GM19238 (cell line): ENCODE results near the gene P3R3URF.
A peak's percentile ranks its signal among the peaks of the same experiment; 100 is the strongest.

ENCODE experiments used
- DNase-seq: peaks from one replicate; pipeline ENCODE4 v3.0.0; 2011; ENCODE audit warnings: low spot score; ENCODE audit not compliant: insufficient read length

P3R3URF gene

DNA sequence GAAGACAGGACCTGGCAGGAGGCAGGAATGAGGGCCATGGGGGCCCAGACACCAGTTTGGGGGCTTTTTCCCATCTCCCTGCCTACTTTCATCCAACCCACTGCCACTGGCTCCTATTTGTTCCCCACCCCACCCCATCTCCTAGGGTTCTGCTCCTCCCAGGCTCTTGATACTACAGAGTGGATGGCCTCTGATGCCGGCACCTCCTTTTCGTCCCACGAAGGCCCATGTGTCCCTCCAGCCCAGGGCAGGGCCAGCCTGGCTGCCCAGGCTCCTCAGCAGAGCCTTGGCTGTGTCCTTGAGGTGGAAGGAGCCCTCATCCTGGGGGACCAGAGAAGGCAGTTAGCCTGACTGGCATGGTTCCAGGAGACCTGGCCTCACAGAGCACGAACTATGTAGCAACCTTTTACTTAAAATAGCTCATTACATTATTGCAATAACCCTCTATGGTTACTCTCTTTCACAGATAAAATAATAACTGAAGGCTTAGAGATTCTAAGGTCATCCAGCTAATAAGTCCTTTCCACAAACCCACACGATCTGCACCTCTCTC lies 18.4 kb upstream of the P3R3URF start:
- DNase-seq = no peak

DNA sequence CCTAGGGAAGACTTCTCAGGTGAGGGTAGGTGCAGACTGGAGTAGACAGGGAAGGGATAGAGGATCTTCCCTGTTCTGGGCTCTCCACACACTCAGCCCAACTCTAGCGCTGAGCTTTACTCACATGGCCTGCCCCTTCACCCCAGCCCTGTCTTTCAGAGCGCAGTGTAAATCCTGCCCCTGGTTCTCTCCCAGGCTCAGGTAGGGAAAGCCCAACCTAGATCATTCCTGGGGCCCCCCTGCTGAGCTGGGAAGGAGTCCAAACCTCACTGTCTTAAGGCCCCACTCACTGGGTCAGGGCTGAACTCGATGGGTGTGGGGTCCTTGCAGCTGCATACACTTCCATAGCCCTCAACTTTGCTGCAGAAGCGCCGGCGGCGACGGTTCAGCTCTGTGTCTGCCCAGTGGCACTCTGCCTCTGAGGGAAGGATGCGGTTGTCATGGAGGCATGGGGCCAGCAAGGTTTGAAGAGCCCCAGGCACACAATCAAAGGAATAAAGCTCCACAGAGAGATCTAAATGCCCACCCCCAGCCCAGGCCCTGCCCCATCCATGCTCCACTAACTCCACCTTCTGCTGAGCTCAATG lies 17.8 kb upstream of the P3R3URF start:
- DNase-seq = no peak

DNA sequence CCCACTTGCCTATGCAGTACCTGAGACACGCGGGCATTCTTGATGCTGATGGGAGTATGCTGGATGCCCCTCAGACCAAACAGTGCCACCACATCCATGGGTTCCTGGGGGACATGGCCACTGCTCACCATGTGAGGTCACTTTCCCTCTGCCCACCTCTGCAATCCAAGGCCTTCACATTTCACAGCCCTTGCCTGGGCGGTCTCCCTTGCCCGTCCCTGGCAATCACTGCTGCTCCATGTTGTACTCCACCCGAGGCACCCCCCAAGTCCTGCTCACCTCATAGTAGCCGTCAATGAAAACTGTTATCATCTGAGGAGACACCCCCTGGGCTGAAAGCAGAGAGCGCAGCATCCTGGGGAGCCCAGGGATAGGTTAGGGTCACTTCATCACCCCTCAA lies 17.0 kb upstream of the P3R3URF start:
- no peak for DNase-seq

DNA sequence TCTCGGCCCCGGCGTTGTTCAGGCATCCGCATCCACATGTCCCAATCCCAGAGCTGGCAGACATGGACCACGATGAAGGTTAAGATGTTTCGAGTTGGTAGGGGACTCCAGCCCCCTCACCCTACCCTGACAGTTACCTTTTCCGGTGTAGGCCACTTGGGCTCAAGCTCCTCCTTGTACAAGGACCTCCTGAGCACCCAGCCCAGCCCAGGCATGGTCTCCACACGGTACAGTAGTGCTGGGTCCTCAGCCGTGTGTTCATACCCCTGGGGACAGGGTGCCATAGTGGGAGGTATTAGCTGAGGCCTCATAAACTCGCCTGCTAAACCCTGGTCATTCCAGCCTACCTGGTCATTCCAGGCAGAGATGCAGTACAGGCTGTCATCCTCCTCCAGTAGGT lies 15.9 kb upstream of the P3R3URF start:
- no peak for DNase-seq

DNA sequence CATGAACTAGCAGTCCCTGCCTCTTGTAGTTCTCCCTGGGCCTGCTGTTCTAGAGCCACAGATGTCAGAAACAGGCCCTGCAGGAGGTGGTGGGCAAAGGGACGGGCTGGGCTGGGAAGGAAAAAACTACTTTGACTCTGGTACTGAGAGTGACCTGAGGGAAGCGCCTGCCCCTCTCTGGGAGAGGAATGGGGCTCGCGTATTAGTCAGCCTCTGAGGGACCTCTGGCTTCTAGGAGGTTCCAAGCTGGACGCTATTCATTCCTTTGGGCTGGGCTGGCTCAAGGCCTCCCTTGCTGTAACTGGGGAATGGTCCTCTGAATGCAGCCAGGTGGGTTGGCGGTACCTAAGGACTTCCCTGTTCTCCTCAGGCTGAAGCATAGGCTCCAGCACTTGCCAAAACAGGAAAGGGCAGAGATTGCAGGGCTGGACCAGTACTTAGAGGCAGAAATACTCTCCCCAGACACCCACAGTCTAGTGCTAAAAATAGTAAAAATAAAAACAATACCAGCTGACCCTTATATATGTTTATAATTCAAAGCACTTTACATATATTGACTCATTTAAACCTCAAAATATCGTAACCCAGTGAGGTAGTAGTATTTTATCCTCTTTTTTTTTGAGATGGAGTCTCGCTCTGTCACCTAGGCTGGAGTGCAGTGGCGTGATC lies 14.9 kb upstream of the P3R3URF start:
- DNase-seq = no peak

DNA sequence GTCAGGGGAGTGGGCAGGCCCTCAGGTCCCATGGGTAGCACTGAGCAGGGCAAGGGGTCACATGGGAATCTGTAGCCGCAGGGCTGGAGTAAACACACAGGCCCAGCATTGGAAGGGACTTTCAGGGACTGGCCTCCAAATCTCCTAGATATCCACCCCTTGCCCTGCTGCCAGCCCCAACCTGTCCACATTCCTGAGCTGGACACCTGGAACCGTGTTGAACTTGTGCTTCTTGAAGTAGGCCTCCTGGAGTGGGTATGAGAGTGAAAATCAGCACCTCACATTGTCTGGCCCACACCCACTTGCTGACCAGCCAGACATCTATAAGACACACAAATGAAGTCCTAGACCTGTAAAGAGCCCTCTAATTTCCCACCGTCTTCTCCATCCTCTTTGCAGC lies 14.3 kb upstream of the P3R3URF start:
- DNase-seq = no peak

DNA sequence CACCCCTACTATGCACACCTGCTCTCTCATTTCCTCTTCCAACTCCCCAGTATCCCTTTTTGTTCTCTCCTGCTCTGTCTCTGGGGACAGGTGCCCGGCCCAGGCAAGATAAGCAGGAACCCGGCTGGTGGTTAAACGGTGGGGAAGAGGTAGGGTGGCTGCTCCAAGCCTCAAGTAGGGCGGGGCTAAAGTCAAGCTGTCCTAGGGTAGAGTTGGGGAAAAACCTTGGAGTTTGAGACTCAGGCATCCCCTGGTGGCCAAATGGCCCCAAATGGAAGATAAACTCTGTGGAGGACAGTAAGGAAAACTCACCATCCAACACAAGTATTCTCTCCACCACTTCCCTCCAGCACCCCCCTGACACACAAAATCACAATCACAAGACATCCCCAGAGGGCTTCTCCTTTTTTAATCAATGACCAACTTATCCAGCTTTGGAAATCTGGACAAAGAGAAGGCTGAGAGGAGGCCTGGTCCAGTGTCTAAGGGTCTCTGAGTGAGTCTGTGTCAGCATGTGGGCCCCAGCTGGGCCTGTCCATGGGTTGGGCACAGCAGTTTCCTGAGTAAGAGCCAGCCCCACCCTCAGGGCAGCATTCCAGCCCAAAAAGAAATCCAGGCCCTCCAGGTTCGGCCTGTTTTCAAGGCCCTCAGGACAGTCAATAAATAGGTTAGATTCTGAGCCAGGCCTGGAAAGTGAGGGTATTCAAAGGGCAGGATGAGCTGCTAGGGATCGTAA lies 12.2 kb upstream of the P3R3URF start:
- no peak for DNase-seq

DNA sequence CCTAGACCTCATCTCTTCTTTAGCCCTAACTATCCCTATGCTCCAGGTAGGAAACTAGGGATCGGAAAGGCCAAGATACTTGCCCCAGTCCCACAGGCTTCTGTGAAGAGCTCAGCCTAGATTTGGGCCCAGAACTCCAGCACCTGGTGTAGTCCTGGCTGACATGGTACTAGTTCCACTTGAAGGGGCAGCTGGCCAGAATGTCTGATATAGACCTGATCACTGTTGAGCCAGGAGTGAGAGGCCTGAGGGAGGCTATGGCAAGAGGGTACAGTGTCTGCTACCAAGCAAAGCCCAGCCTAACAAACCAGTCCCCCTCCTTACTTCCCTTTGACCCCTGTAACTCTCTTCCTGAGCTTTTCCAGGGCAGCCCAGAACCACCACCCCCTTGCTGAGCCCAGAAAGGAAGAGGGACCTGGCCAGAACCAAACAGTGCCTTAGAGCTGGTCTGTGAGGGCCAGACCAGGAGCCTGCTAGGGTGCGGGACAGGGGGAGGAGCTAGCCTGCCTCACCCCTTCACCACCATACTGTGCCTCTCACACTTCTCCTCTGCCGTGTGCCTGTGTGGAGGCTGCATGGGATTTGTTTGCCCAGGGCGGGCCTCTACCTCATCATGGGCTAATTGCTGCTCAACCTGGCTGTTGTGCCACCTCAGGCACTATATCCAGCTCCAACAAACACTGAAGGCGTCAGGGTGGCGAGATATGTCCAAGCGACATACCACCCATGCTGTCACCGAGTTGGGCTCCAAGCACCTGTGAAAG lies 11.0 kb upstream of the P3R3URF start:
- no peak for DNase-seq

DNA sequence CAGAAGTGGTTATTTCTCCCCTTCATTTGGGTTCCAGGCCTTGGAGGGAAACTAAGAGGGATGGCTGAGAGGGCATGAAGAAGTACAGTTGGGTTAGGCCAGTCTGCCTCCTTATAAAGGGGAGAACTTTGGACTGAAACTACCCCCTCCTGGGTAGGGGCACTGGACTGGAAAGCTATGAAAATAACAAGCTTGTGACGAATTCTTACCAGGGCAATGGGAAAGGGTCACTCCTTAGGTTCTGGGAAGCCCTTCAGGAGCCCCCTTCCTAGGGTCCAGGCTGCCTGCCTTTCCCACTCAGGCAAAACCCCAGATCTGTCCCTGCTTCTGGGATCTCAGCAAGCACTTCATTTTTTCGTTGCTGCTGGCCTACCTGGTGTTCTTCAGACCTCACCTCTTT lies 9.8 kb upstream of the P3R3URF start:
- DNase-seq = no peak

DNA sequence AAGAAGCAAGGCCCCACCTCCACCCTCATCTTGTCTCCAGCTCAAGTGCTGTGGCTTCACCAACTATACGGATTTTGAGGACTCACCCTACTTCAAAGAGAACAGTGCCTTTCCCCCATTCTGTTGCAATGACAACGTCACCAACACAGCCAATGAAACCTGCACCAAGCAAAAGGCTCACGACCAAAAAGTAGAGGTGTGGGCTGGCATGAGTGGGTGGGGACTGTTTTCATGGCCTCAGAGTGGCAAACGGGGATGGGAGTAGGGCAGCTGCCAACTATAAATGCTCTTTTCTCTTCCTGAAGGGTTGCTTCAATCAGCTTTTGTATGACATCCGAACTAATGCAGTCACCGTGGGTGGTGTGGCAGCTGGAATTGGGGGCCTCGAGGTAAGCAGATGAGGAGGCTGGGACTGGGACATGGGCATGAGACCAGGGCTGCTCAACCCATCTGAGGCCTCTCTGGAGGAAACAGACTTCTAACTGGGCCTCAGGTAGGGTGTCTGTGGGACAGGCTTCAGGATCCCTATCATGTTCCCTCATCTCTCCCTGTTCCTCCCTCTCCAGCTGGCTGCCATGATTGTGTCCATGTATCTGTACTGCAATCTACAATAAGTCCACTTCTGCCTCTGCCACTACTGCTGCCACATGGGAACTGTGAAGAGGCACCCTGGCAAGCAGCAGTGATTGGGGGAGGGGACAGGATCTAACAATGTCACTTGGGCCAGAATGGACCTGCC lies 8.8 kb upstream of the P3R3URF start:
- DNase-seq = no peak

DNA sequence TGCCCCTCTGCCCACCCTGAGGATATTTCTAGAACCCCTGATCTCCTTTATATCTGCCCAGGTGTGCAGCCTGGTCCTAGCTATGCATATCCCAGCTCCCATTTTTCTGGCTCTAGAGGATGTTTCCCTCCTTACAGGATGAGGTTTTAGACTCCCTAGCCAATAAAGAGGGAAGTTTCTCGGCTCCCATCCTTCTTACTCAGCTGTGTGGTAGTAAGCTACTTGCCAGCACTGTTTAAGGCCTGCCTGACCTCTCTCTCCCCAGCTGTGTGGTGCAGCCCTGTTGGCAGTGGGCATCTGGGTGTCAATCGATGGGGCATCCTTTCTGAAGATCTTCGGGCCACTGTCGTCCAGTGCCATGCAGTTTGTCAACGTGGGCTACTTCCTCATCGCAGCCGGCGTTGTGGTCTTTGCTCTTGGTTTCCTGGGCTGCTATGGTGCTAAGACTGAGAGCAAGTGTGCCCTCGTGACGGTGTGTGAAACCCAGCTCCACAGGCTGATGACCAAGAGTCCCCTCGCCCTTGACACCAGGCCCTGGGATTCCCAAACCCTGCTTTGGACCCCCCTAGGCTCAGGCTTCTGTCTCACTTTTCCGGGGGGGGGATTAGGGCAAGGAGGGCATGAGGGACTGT lies 7.8 kb upstream of the P3R3URF start:
- DNase-seq = no peak

DNA sequence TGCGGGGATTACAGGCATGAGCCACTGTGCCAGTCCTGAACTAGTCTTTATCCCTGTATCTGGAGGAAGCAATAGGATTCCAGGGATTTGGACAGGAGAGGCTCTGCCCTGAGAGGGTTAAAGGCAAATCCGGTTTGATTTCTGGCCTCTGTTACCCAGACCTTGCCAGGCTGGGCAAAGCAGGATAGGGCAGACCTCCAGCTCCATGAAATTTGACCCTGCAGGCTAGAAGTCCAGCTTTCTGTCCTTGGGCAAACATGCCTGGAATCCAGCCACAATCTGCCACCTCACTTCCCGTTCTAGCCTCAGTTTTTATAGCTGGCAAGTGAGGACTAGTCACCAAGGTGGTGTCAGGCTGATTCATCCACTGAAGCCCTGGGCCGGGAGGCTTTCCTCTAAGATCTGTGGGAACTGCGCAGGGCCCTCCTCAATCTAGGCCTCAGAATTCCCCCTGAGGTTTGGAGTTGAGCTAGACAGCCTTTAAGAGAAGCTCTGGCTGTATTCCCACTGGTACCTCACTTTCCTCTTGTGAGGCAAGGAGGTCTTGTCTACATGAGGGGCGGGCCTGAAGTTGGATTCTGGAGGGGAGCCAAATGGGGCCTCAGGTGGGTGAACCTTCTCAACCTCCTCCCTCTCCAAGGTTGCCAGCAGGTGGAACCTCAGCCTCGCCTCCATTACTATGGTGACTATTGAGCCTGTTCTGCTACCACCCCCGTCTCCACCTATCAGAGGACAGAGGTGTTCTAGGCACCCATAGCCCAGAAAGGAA lies 7.0 kb upstream of the P3R3URF start:
- no peak for DNase-seq

DNA sequence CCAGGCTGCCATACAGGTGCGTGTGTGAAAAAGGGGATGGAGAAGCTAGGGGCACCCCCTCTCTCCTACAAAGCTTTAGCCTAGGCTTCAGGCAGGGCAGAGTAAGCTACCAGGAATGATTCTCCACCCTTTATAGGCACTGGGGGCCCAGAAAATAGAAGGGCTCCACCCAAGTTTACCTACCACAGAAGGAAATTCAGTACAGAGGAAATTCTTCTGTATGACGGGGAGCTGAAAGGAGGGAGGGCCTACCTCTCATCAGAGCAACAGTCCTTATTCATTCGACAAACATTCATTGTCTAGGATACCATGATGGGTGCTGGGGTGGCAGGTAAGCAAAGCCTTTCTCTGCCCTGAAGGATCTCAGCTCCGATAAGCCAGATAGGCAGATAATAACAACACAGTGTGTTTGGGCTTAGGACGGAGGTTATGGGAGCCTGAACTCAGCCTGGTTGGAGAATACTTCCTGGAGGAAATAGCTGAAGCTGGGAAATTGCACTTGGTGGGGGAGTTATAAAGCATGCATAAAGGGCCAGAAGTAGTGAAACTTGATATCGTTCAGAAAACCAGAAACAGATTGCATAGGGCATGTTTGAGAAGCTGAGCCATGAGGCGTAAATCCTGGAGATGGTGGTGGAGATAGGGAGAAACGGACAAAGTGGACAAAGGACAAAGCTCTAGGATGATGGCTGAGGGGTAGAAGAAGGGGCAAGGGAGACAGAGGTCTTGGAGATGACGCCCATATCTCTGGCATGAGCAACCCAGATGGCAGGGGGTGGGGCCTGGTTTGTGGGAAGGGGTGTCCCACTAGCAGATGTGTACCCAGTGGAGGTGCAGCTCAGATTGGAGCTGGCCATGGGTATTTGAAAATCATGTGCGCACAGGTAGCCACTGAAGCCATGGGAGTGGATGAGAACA lies 5.3 kb upstream of the P3R3URF start:
- no peak for DNase-seq

DNA sequence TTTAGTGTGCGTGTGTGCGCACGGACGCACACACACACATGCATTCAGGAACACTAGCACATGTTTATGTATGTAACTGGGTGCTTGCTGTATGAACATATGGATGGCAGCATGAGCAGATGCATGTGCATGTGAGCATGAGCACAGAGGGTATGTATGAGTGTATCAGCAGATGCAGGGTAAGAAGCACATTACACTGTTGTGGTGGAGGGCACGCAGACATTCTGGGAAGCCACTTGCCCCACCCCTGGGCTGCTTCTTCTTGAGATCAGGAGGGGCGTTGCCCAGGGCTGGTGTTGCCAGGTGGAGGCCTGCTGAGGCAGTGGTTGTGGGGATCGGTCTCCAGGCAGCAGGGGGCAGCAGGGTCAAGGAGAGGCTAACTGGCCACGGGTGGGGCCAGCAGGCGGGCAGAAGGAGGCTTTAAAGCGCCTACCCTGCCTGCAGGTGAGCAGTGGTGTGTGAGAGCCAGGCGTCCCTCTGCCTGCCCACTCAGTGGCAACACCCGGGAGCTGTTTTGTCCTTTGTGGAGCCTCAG lies 3.9 kb upstream of the P3R3URF start:
- DNase-seq = no peak

DNA sequence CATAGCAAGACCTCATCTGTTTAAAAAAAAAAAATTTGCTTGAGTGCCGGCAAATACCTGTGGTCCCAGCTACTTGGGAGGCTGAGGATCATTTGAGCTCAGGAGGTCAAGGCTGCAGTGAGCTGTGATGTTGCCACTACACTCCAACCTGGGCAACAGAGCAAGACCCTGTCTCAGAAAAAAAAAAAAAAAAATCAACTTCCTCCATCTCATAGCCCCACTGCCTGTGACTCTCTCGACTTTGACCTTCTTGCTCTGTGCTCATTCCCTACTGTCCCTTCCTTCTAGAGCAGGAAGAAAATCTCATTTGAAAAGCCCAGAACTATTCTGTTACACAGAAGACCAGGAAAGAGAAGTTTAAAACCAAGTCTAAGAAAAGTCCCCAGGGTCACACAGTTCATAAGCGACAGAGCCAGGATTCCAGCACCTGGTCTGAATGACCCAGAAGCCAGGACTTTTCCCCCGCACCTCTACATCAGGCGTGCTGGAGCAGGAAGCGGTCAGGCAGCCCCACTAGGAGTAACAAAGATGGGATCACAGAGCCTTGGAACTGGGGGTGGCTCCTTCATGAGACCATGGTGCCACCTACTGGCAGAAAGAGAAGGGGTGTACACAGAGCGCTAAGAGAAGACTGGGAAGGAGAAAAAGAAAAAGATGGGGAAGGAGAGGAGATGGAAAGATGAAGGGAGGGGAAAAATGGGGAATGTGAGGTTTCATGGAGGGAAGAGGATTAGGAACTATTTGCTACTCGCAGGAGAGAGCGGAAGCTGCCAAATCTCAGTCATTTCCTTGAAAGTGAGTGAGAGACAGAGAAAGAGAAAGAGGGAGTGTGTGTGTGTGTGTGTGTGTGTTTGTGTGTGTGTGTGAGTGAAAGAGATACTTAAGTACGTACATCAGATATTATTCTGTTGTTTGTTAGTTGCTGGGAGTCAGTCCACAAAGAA lies 3.1 kb upstream of the P3R3URF start:
- DNase-seq = peak; percentile 70

DNA sequence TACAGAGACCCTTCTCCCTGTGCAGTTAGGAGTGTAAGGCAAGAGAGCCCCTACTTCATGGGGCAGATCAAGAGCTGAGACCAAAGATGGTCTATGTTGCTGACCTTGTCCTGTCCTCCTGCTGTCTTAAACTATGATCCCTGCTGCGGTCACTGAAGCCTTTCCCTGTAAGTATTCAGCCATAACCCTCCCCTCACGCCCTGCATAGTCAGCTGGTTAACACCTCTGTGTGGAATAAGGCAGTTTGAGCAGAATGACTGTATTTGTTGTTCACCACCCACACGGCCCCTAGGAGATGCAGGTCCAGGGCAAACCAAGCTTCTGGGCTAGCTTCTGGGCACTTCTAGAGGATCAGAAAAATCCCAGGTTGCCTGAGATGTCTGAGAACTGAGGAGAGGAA lies 1.0 kb downstream of the P3R3URF start:
- no peak for DNase-seq

DNA sequence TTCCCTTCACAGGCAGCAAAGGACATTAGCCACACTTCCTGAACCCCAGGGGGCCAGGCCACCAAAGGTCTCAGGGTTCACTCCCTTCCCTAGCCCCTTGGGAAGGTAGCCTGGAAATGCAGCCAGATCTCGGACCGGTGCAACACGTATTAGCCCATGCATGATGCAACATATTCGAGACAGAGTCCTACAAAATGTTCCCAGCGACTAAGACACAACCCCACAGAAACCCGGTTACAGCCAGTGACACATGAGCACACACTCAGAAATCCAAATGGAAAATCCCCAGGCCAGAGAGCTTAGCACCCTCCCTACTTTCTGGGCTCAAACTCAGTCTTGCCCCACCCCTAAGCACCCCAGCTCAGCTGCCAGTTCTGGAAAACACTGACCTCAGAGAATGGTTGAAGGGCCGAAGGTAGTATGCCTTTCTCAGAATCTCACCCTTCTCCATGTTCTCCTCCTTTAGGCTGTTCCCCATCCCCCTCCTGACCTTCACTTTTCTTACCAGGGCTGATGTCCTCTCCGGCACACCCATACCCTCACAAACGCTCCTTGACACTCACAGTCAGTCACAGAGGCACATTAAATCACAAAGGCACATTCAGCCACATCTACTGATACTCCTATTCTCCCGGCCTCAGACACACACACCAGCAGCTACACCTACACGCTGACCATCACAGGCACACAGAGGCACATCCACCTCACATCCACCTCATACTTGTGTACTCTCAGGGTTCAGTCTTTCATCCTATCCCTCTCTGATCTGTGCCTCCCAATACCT lies 1.6 kb downstream of the P3R3URF start, which contains the start of gene TSPAN1:
TSS of gene TSPAN1 (plus strand) at position 640 of the 784 bp plus-strand sequence. CDS start 6,021 bp downstream, outside the sequence.
- DNase-seq = no peak
